Progenitor cell of endocrine pancreas (in vitro differentiated cells): Measurements from ENCODE around the gene UBL3. TPM values are rescaled to one million over a fixed set of nuclear protein-coding genes. Genes with fewer than 3 reads are reported as not detected.

Source experiments
- DNase-seq: peaks from one replicate; pipeline ENCODE4 v3.0.0; 2021; ENCODE audit warnings: low spot score; ENCODE audit not compliant: unreplicated experiment
- H3K27ac Mint-ChIP-seq: 2 replicates; pipeline ENCODE4 v1.8.0; 2021; ENCODE audit warnings: mild to moderate bottlenecking, moderate library complexity, mixed read lengths
- H3K27me3 Mint-ChIP-seq: 2 replicates; pipeline ENCODE4 v1.8.0; 2021; ENCODE audit warnings: mixed read lengths
- H3K36me3 Mint-ChIP-seq: 2 replicates; pipeline ENCODE4 v1.8.0; 2022; ENCODE audit warnings: mixed read lengths; ENCODE audit not compliant: insufficient read depth
- H3K4me1 Mint-ChIP-seq: 2 replicates; pipeline ENCODE4 v1.8.0; 2021; ENCODE audit warnings: low read depth, mixed read lengths
- H3K4me3 Mint-ChIP-seq: 2 replicates; pipeline ENCODE4 v1.8.0; 2021; ENCODE audit warnings: low read depth, mild to moderate bottlenecking, moderate library complexity, mixed read lengths
- H3K9me3 Mint-ChIP-seq: 2 replicates; pipeline ENCODE4 v1.8.0; 2021; ENCODE audit warnings: low read depth, mixed read lengths
- total RNA-seq: library from RNA; stranded (reverse); gene quantifications from 2 replicates; pipeline ENCODE4 v1.2.1, GENCODE V29; 2021
- TF ChIP-seq, protein P1 (sequence below): fragments of 200-600 bp; sonication (generic); IDR thresholded peaks from one replicate; pipeline ENCODE4 v1.5.0; 2021; ENCODE audit warnings: antibody characterized with exemption, mild to moderate bottlenecking; ENCODE audit not compliant: unreplicated experiment

The UBL3 gene
- total RNA-seq, 1 donor from 2014 or later = 36.0 TPM

DNA sequence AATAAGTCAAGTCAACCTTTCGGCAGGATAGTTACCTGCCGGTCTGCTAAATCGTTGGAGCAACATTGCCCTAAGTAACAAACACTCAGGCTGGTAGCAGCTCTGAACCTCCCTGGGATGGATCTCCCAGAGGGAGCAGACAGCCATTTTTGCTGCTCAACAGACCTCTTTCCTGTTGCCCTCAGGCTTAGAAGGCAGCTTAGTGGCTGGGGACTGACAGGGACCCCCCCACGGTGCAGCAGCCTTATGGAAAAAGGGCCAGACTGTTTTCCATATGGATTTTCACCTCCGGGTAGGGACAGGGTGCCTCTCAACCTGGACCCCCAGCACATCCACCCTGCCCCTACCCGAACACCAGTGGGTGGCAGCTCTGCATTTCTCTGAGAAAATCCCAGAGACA is 49.7 kb downstream of the UBL3 start:
- no peaks in the 10 kb centered on the region for H3K9me3 Mint-ChIP-seq
- H3K4me1 Mint-ChIP-seq = peaks cover 2% of the 10 kb centered on the region
- DNase-seq = no peak
- H3K27me3 Mint-ChIP-seq = no peaks in the 10 kb centered on the region
- TF ChIP-seq, protein P1, sequence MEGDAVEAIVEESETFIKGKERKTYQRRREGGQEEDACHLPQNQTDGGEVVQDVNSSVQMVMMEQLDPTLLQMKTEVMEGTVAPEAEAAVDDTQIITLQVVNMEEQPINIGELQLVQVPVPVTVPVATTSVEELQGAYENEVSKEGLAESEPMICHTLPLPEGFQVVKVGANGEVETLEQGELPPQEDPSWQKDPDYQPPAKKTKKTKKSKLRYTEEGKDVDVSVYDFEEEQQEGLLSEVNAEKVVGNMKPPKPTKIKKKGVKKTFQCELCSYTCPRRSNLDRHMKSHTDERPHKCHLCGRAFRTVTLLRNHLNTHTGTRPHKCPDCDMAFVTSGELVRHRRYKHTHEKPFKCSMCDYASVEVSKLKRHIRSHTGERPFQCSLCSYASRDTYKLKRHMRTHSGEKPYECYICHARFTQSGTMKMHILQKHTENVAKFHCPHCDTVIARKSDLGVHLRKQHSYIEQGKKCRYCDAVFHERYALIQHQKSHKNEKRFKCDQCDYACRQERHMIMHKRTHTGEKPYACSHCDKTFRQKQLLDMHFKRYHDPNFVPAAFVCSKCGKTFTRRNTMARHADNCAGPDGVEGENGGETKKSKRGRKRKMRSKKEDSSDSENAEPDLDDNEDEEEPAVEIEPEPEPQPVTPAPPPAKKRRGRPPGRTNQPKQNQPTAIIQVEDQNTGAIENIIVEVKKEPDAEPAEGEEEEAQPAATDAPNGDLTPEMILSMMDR = no peak
- no peak overlapping the region for H3K27ac Mint-ChIP-seq
- H3K4me3 Mint-ChIP-seq = no peak overlapping the region
- no peaks in the 10 kb centered on the region for H3K36me3 Mint-ChIP-seq

DNA sequence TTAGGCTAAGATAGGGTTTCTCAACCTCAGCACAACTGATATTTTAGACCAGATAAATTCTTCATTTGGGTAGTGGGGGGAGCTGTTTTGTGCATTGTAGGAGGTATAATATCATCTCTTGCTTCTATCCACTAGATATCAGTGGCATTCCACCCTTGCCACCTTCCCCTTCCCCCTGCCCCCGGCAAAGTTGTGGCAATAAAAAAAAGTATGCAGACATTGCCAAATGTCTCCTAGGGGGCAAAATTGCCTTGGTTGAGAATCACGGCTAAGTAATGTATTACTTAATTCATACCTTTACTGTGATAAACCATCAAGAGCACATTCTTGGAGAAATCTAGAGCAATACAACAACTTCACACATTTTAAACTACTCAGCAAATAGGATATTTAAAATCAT is 51.4 kb downstream of the UBL3 start:
- H3K4me1 Mint-ChIP-seq = peaks cover 11% of the 10 kb centered on the region
- H3K4me3 Mint-ChIP-seq = no peak overlapping the region
- no peaks in the 10 kb centered on the region for H3K36me3 Mint-ChIP-seq
- no peak overlapping the region for H3K27ac Mint-ChIP-seq
- H3K27me3 Mint-ChIP-seq = no peaks in the 10 kb centered on the region
- no peak for DNase-seq
- no peaks in the 10 kb centered on the region for H3K9me3 Mint-ChIP-seq
- TF ChIP-seq, protein P1 = no peak

DNA sequence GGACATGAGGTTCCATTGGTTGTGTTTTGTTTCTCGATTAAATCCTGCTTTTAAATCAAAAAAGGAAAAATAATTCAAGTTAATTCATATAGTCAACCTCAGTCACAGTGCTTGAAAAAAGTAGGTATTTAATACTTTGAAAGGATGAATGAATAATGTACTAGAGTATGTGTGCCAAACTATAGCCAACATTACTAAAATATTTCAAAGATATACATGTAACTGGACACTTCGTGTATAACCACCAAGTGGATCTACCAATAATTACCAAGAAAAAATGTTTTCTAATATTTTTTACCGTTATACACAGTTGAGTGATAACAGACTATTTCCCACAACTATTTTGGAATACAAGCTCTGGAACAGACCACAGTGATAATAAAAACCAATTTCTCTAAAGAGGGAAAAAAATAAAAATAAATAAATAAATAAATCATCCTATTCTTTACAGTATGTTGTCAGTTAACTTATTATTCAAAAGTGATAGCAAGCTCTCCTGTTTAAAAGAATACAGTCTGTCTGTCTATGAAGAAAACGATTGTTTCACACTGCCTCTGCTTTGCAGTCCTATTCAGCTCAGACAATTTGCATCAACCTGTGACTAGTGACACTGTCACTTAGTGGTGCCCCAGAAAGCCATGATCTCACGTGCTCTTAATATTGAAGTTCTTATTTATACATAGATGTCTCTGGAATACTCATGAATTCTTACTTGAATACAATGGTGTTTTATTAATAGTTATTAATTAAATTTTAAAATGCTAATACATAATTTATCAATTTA is 58.2 kb downstream of the UBL3 start:
- peaks cover 24% of the 10 kb centered on the region for H3K4me1 Mint-ChIP-seq
- H3K27ac Mint-ChIP-seq = no peak overlapping the region
- H3K27me3 Mint-ChIP-seq = no peaks in the 10 kb centered on the region
- no peak for DNase-seq
- TF ChIP-seq, protein P1 = no peak
- peaks cover 4% of the 10 kb centered on the region for H3K9me3 Mint-ChIP-seq
- H3K36me3 Mint-ChIP-seq = no peaks in the 10 kb centered on the region
- H3K4me3 Mint-ChIP-seq = no peak overlapping the region

DNA sequence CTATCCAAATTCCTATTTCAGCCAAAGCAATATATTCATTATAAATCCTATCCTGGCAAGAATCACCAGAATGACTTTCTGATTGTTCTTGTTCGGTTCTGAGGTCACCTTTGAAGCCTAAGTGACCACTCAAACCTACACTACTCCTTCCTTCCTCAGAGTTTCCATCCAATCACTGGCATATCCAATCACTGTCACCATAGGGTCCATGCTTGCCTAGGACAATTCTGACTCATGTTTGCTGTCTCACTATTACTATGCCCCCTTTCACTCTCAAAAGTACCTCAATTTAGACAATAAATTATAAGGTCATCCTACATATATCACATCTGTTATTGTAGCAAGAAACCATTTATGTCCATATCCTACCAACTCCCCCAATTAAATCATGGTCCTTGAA is 58.9 kb downstream of the UBL3 start:
- Mint-ChIP-seq H3K4me1 (peaks cover 26% of the 10 kb centered on the region), H3K36me3 (no peaks in the 10 kb centered on the region), H3K9me3 (peaks cover 4% of the 10 kb centered on the region), H3K4me3 (no peak overlapping the region), H3K27me3 (no peaks in the 10 kb centered on the region), H3K27ac (no peak overlapping the region)
- TF ChIP-seq, protein P1 = no peak
- no peak for DNase-seq

DNA sequence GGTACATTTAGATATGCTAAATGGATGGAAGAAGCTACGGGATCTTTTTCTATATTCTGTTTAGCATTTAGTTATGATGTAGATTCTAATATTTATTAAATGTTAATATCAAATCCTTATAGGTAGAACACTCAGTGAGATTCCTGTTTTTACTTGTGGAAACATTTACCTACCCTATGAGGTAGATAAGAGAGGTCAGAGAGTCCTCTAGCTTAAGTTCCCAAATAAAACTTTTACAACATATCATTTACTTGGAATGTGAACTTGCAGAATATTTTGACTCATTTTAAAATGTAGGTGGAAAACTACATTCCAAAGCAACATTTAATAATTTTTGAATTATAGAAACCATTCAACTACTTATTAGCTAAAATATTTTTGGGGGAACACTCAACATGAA is 63.7 kb downstream of the UBL3 start:
- Mint-ChIP-seq H3K4me1 (peaks cover 23% of the 10 kb centered on the region), H3K27me3 (no peaks in the 10 kb centered on the region), H3K36me3 (no peaks in the 10 kb centered on the region), H3K9me3 (peaks cover 4% of the 10 kb centered on the region), H3K4me3 (no peak overlapping the region), H3K27ac (no peak overlapping the region)
- TF ChIP-seq, protein P1 = no peak
- no peak for DNase-seq
